8988T (cell line): ENCODE measurements around the gene SYTL4.

Source experiments
- DNase-seq: peaks from one replicate; pipeline ENCODE4 v3.0.0; 2011

The SYTL4 gene

GRCh38 chrX:100647095-100647494, 84.8 kb downstream of the SYTL4 start:
- DNase-seq: no peak

- DNase-seq: no peak
Observed at GRCh38 chrX:100645106-100645505, 86.8 kb downstream of the SYTL4 start.

GRCh38 chrX:100643956-100644860, 87.7 kb downstream of the SYTL4 start, which contains the start of gene SRPX2:
Gene SRPX2, plus strand, starts transcription at chrX:100644199. Its CDS starts 2,124 bp downstream, at chrX:100646323.
- no peak for DNase-seq

DNA sequence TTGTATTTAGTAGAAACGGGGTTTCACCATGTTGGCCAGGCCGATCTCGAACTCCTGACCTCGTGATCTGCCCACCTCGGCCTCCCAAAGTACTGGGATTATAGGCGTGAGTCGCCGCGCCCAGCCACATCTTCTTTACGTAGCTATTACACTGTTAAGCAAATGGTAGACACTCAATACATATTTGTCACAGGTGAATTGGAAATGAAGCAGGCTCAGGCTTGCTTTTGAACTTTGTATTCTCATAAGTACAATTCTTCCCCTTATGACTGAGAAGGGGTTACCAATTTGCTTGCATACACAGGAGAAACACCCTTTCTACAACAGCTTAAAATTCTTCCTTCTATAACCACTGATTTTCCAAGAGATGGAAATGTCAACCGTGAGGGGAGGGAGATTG, 88.7 kb downstream of the SYTL4 start:
- no peak for DNase-seq

- no peak for DNase-seq
Observed at GRCh38 chrX:100642290-100642689, 89.6 kb downstream of the SYTL4 start.

DNA sequence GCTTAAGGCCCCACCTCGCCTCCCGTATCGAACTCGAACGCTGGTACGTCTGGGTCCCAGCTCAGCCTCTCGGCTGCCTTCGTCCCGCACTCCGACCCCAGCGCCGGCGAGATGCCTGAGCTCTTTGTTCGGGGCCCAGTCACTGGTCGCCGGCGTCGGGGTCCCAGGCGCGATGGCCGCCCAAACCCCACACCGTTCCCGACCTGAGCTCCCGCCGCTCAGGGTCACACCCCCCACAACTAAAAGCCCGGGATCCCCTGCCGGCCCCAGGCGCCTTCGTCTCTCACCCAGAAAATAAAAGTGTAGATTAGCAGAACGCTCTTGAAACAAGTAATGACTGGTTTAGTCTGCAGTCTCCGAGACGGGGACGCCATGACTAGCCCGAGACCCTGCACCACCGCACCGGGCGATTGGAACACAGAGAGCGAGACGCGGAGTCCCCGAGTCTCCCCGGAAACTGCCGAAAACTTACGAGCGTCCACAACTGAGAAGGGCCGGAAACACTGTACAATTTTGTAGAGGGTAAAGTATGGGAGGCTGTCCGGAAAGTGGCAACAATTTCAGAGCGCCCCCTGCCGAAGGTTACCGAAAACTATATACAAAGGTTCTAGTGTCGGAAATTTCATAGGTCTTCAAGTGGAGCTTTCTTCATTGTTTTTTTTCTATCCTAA, 95.5 kb downstream of the SYTL4 start, which contains the start of gene TSPAN6:
TSS of gene TSPAN6 (minus strand) at position 486 of the 671 bp plus-strand sequence. CDS start at position 374, 112 bp downstream.
- DNase-seq: peak; percentile 27

DNA sequence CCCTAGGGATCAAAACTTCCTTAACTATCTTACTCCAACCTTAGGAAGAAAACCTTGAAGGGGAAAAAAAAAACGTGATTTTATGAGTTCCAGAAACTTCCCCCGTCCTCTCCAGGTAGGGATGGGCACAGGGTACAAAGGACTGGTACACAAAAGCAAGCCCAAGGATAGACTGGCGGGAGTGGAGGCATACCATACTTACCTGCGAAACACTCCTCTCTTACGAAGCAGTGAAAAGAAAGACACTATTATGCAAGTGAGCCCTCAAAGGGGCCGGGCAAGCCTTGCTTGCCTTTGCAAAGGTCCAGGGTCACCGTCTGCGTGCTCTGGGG, 96.0 kb downstream of the SYTL4 start:
- no peak for DNase-seq

- DNase-seq: no peak
Observed at GRCh38 chrX:100635040-100635439, 96.9 kb downstream of the SYTL4 start.

- DNase-seq: no peak
Observed at GRCh38 chrX:100625985-100626491, 105.9 kb downstream of the SYTL4 start.
